GM10266 (cell line): ENCODE data around the gene B4GALT1.
A peak's percentile ranks its signal among the peaks of the same experiment; 100 is the strongest.

ENCODE experiments used
- DNase-seq: peaks from one replicate; pipeline ENCODE4 v3.0.0; 2012; ENCODE audit errors: extremely low spot score
- CTCF ChIP-seq: IDR thresholded peaks from 2 replicates; pipeline ENCODE4 v1.5.1; 2012; ENCODE audit warnings: mild to moderate bottlenecking, low read depth; ENCODE audit not compliant: control insufficient read depth, insufficient read depth; ENCODE audit errors: missing control alignments

Gene B4GALT1

GRCh38 chr9:33135470-33135958 lies 31.6 kb downstream of the B4GALT1 start:
- no peak for DNase-seq
- no peak for TF ChIP-seq CTCF

- TF ChIP-seq CTCF = no peak
- DNase-seq = no peak
Observed at GRCh38 chr9:33135031-33135461, 32.1 kb downstream of the B4GALT1 start.

GRCh38 chr9:33133186-33133585 lies 34.0 kb downstream of the B4GALT1 start:
- DNase-seq = no peak
- TF ChIP-seq CTCF = no peak

GRCh38 chr9:33131790-33132772 lies 35.1 kb downstream of the B4GALT1 start:
- DNase-seq = no peak
- no peak for TF ChIP-seq CTCF

- no peak for TF ChIP-seq CTCF
Observed at GRCh38 chr9:33130961-33131789, 36.0 kb downstream of the B4GALT1 start.

GRCh38 chr9:33129886-33130881 lies 37.0 kb downstream of the B4GALT1 start:
- DNase-seq = peak; percentile 63
- no peak for TF ChIP-seq CTCF

More at GRCh38 chr9:33130961-33131789, 36.0 kb downstream of the B4GALT1 start:
- DNase-seq = no peak
